HepG2 (cell line): ENCODE data around the gene KLB. TPM values are rescaled to one million over a fixed set of nuclear protein-coding genes. Genes with fewer than 3 reads are reported as not detected.

Experiments used
- FOSL2 ChIP-seq: sonication (generic); formaldehyde crosslinking; IDR thresholded peaks from 2 replicates; pipeline ENCODE4 v1.4.0; 2020; ENCODE audit warnings: missing genetic modification reagents
- FOXP1 ChIP-seq, 2 experiments: fragments of 450-650 bp in 1 of 2; IDR thresholded peaks; 2 replicates each; pipeline ENCODE4 v1.6.1; 2017 to 2018; ENCODE audit warnings: antibody characterized with exemption in 1 of 2
- GATAD1 ChIP-seq: IDR thresholded peaks from 2 replicates; pipeline ENCODE4 v1.6.1; 2016; ENCODE audit warnings: missing genetic modification reagents, missing compliant biosample characterization
- GATAD2A ChIP-seq: IDR thresholded peaks from 2 replicates; pipeline ENCODE4 v1.6.1; 2016
- KAT2B ChIP-seq: fragments of 150-350 bp; IDR thresholded peaks from 2 replicates; pipeline ENCODE4 v1.6.1; 2014; ENCODE audit warnings: low read depth, low read length, borderline replicate concordance
- MIER3 ChIP-seq: IDR thresholded peaks from 2 replicates; pipeline ENCODE4 v1.6.1; 2016; ENCODE audit warnings: missing compliant biosample characterization, borderline replicate concordance
- NFKB2 ChIP-seq: sonication (generic); formaldehyde crosslinking; IDR thresholded peaks from 2 replicates; pipeline ENCODE4 v1.4.0; 2020; ENCODE audit warnings: missing genetic modification reagents, borderline replicate concordance
- NR2F2 ChIP-seq: IDR thresholded peaks from 2 replicates; pipeline ENCODE4 v1.6.1; 2012; ENCODE audit warnings: low read depth, inconsistent platforms, borderline replicate concordance
- RBFOX2 ChIP-seq: fragments of 200-400 bp; formaldehyde crosslinking; IDR thresholded peaks from 2 replicates; pipeline ENCODE4 v1.6.1; 2017; ENCODE audit warnings: low read depth, mild to moderate bottlenecking, low read length
- RCOR2 ChIP-seq: IDR thresholded peaks from 2 replicates; pipeline ENCODE4 v1.6.1; 2016; ENCODE audit warnings: missing biosample characterization, missing genetic modification reagents
- ZBTB8A ChIP-seq: sonication (generic); formaldehyde crosslinking; IDR thresholded peaks from 2 replicates; pipeline ENCODE4 v1.4.0; 2020; ENCODE audit warnings: mild to moderate bottlenecking, low read depth, missing genetic modification reagents, borderline replicate concordance
- ZFP90 ChIP-seq: sonication (generic); formaldehyde crosslinking; IDR thresholded peaks from 2 replicates; pipeline ENCODE4 v1.8.0; 2022; ENCODE audit warnings: missing genetic modification reagents, mild to moderate bottlenecking, inconsistent platforms, borderline replicate concordance
- polyA plus RNA-seq, 8 experiments: library from polyadenylated mRNA; depleted of rRNA in 3 of 8; stranded (reverse) in 7 of 8; unstranded in 1 of 8; fragments of >200 nt; fragmentation: Illumina TruSeq in 4 of 8; extraction: Trizol in 4 of 8; gene quantifications; 2 replicates each; pipeline versions ENCODE4 v1.2.1 to v1.2.3, GENCODE V29; 2011 to 2016; ENCODE audit warnings: low read depth in 4 of 8, missing spikeins in 1 of 8, mixed read lengths in 1 of 8; ENCODE audit not compliant: insufficient read depth in 1 of 8
- total RNA-seq, 5 experiments: library from RNA; depleted of rRNA; stranded (reverse); fragments of >200 nt; fragmentation: Illumina TruSeq; extraction: Trizol; gene quantifications; 2 replicates each; pipeline ENCODE4 v1.2.3, GENCODE V29; 2016; ENCODE audit warnings: low read depth in 1 of 5
- TF ChIP-seq, protein P1 (sequence below): sonication (generic); formaldehyde crosslinking; IDR thresholded peaks from 2 replicates; pipeline ENCODE4 v1.8.1; 2023; ENCODE audit warnings: mild to moderate bottlenecking, missing genetic modification reagents
- TF ChIP-seq, protein P2 (sequence below): sonication (generic); formaldehyde crosslinking; IDR thresholded peaks from 2 replicates; pipeline ENCODE4 v1.4.0; 2020; ENCODE audit warnings: missing genetic modification reagents
- TF ChIP-seq, protein P3 (sequence below): sonication (generic); formaldehyde crosslinking; IDR thresholded peaks from 2 replicates; pipeline ENCODE4 v1.5.0; 2020; ENCODE audit warnings: mild to moderate bottlenecking, missing genetic modification reagents
- TF ChIP-seq, protein P4 (sequence below): IDR thresholded peaks from 2 replicates; pipeline ENCODE4 v1.6.1; 2016; ENCODE audit warnings: missing compliant biosample characterization, missing genetic modification reagents, borderline replicate concordance
- TF ChIP-seq, protein P5 (sequence below): sonication (generic); formaldehyde crosslinking; IDR thresholded peaks from 2 replicates; pipeline ENCODE4 v1.5.0; 2020; ENCODE audit warnings: mild to moderate bottlenecking, missing genetic modification reagents, borderline replicate concordance
- TF ChIP-seq, protein P6 (sequence below): sonication (generic); formaldehyde crosslinking; IDR thresholded peaks from 2 replicates; pipeline ENCODE4 v1.9.0; 2021; ENCODE audit warnings: missing genetic modification reagents, borderline replicate concordance

KLB gene
- total and polyA plus RNA-seq, 2 of the 13 experiments (the other 11 are each of a cell fraction or from before 2014, with no cell fraction given): 25.3 to 82.0 TPM

DNA sequence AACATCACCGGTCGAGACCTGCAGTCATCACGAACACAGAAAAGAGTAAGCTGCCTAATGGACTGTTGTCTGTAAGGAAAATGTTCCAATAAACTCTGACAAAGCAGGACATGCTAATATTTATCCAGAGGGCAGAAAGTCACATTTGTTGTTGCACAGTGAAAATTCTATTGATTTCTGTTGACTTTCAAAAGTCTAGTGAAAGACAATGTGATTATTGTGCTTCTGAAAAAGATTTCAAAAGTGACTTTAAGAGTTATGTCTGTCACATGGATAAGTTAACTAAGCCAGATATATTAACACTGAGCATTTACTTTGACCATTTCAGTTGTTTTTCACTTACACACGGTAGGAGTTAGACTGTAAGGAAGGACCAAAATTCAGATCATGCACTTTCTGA is 31.3 kb upstream of the KLB start (continued):
- TF ChIP-seq FOSL2 (CRISPR knock-in tag) (0 out of 2 replicates have a peak, but pooled peaks have one; percentile 17), MIER3 (CRISPR knock-in tag) (peak; percentile 78; the same call in 1 of the 2 replicates), ZBTB8A (CRISPR knock-in tag) (no peak), RCOR2 (CRISPR knock-in tag) (peak; percentile 50; the same call in 1 of the 2 replicates), KAT2B (0 out of 2 replicates have a peak, but pooled peaks have one; percentile 17), FOXP1 (IDR thresholded peaks at IDR 0.05) (peak; percentile 83), FOXP1 (CRISPR knock-in tag; IDR thresholded peaks at IDR 0.05) (peak; percentile 90), RBFOX2 (no peak), NFKB2 (no peak), NR2F2 (peak; percentile 89), GATAD2A (CRISPR knock-in tag) (peak; percentile 94), ZFP90 (CRISPR knock-in tag) (no peak), GATAD1 (no peak)
- TF ChIP-seq, protein P1, sequence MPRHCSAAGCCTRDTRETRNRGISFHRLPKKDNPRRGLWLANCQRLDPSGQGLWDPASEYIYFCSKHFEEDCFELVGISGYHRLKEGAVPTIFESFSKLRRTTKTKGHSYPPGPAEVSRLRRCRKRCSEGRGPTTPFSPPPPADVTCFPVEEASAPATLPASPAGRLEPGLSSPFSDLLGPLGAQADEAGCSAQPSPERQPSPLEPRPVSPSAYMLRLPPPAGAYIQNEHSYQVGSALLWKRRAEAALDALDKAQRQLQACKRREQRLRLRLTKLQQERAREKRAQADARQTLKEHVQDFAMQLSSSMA: no peak
- TF ChIP-seq, protein P2, sequence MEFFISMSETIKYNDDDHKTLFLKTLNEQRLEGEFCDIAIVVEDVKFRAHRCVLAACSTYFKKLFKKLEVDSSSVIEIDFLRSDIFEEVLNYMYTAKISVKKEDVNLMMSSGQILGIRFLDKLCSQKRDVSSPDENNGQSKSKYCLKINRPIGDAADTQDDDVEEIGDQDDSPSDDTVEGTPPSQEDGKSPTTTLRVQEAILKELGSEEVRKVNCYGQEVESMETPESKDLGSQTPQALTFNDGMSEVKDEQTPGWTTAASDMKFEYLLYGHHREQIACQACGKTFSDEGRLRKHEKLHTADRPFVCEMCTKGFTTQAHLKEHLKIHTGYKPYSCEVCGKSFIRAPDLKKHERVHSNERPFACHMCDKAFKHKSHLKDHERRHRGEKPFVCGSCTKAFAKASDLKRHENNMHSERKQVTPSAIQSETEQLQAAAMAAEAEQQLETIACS: no peak
- TF ChIP-seq, protein P3, sequence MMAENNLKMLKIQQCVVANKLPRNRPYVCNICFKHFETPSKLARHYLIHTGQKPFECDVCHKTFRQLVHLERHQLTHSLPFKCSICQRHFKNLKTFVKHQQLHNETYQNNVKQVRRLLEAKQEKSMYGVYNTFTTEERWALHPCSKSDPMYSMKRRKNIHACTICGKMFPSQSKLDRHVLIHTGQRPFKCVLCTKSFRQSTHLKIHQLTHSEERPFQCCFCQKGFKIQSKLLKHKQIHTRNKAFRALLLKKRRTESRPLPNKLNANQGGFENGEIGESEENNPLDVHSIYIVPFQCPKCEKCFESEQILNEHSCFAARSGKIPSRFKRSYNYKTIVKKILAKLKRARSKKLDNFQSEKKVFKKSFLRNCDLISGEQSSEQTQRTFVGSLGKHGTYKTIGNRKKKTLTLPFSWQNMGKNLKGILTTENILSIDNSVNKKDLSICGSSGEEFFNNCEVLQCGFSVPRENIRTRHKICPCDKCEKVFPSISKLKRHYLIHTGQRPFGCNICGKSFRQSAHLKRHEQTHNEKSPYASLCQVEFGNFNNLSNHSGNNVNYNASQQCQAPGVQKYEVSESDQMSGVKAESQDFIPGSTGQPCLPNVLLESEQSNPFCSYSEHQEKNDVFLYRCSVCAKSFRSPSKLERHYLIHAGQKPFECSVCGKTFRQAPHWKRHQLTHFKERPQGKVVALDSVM (CRISPR knock-in tag): no peak
- TF ChIP-seq, protein P4, sequence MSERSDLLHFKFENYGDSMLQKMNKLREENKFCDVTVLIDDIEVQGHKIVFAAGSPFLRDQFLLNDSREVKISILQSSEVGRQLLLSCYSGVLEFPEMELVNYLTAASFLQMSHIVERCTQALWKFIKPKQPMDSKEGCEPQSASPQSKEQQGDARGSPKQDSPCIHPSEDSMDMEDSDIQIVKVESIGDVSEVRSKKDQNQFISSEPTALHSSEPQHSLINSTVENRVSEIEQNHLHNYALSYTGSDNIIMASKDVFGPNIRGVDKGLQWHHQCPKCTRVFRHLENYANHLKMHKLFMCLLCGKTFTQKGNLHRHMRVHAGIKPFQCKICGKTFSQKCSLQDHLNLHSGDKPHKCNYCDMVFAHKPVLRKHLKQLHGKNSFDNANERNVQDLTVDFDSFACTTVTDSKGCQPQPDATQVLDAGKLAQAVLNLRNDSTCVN: no peak
- TF ChIP-seq, protein P5, sequence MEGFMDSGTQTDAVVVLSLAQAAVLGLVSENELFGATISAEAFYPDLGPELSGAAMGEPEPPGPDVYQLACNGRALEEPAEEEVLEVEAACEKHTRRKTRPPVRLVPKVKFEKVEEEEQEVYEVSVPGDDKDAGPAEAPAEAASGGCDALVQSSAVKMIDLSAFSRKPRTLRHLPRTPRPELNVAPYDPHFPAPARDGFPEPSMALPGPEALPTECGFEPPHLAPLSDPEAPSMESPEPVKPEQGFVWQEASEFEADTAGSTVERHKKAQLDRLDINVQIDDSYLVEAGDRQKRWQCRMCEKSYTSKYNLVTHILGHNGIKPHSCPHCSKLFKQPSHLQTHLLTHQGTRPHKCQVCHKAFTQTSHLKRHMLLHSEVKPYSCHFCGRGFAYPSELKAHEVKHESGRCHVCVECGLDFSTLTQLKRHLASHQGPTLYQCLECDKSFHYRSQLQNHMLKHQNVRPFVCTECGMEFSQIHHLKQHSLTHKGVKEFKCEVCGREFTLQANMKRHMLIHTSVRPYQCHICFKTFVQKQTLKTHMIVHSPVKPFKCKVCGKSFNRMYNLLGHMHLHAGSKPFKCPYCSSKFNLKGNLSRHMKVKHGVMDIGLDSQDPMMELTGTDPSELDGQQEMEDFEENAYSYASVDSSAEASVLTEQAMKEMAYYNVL (CRISPR knock-in tag): no peak
- TF ChIP-seq, protein P6, sequence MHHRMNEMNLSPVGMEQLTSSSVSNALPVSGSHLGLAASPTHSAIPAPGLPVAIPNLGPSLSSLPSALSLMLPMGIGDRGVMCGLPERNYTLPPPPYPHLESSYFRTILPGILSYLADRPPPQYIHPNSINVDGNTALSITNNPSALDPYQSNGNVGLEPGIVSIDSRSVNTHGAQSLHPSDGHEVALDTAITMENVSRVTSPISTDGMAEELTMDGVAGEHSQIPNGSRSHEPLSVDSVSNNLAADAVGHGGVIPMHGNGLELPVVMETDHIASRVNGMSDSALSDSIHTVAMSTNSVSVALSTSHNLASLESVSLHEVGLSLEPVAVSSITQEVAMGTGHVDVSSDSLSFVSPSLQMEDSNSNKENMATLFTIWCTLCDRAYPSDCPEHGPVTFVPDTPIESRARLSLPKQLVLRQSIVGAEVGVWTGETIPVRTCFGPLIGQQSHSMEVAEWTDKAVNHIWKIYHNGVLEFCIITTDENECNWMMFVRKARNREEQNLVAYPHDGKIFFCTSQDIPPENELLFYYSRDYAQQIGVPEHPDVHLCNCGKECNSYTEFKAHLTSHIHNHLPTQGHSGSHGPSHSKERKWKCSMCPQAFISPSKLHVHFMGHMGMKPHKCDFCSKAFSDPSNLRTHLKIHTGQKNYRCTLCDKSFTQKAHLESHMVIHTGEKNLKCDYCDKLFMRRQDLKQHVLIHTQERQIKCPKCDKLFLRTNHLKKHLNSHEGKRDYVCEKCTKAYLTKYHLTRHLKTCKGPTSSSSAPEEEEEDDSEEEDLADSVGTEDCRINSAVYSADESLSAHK: no peak
